ENCODE results near the gene RAB24.

- TF ChIP-seq CTCF (IDR thresholded peaks at IDR 0.05) (no peak), POLR2A (IDR thresholded peaks at IDR 0.05) (no peak), EP300 (IDR thresholded peaks at IDR 0.05) (no peak)
These were observed 6.9 kb downstream of the RAB24 start for GRCh38 chr5:177296581-177296980.

All from stomach (tissue), 4 donors.